AG04449 (cell line): ENCODE data around the gene LRP11.

Experiments
- CTCF ChIA-PET: fragments of 350-600 bp; formaldehyde crosslinking; extraction: SDS; loops from one replicate; lab custom pipeline; 2021; ENCODE audit warnings: antibody characterized with exemption; lab: Yijun Ruan, JAX
- POLR2A ChIA-PET: fragments of 400-600, 350-600 bp; formaldehyde crosslinking; extraction: SDS; loops from one replicate; lab custom pipeline; 2020; ENCODE audit warnings: antibody characterized with exemption, inconsistent platforms; lab: Yijun Ruan, JAX
- DNase-seq: peaks from one replicate; pipeline ENCODE4 v3.0.0-alpha.2; 2010; ENCODE audit warnings: low read depth, low spot score
- H3K4me3 ChIP-seq: 2 replicates; pipeline ENCODE4 v1.5.1; 2011; ENCODE audit warnings: low read depth, mild to moderate bottlenecking, control low read depth, low read length
- TF ChIP-seq, protein P1 (sequence below): IDR thresholded peaks from one replicate; pipeline ENCODE4 v1.5.1; 2011; ENCODE audit warnings: mild to moderate bottlenecking, moderate library complexity, low read length, control low read depth, inconsistent platforms; ENCODE audit not compliant: insufficient read depth; ENCODE audit errors: missing control alignments

LRP11 gene

GRCh38 chr6:149834513-149835481, 29.4 kb downstream of the LRP11 start:
- TF ChIP-seq, protein P1, sequence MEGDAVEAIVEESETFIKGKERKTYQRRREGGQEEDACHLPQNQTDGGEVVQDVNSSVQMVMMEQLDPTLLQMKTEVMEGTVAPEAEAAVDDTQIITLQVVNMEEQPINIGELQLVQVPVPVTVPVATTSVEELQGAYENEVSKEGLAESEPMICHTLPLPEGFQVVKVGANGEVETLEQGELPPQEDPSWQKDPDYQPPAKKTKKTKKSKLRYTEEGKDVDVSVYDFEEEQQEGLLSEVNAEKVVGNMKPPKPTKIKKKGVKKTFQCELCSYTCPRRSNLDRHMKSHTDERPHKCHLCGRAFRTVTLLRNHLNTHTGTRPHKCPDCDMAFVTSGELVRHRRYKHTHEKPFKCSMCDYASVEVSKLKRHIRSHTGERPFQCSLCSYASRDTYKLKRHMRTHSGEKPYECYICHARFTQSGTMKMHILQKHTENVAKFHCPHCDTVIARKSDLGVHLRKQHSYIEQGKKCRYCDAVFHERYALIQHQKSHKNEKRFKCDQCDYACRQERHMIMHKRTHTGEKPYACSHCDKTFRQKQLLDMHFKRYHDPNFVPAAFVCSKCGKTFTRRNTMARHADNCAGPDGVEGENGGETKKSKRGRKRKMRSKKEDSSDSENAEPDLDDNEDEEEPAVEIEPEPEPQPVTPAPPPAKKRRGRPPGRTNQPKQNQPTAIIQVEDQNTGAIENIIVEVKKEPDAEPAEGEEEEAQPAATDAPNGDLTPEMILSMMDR: peak; percentile 71
- ChIA-PET CTCF (interaction anchor here (0.6 to 5.3 kb wide), 35 partner anchors 8 to 182 kb away, joined by 3 to 81 read pairs (median 5); partner anchors contain the start of genes LRP11 and PCMT1), POLR2A (no interaction called here)
- H3K4me3 ChIP-seq: no peak overlapping the region
- no peak for DNase-seq

GRCh38 chr6:149833651-149834050, 30.5 kb downstream of the LRP11 start:
- CTCF ChIA-PET: interaction anchor here (0.5 to 5.3 kb wide), 20 partner anchors 10 to 183 kb away, joined by 3 to 81 read pairs (median 6); partner anchors contain the start of genes LRP11 and PCMT1
- DNase-seq: no peak

GRCh38 chr6:149831308-149831820, 32.8 kb downstream of the LRP11 start:
- DNase-seq: no peak
- POLR2A ChIA-PET: no interaction called here
- H3K4me3 ChIP-seq: no peak overlapping the region
- TF ChIP-seq, protein P1: no peak
- CTCF ChIA-PET: interaction anchor here (0.6 to 5.4 kb wide), 9 partner anchors 8 to 108 kb away, joined by 3 to 27 read pairs (median 4); no protein-coding TSS in a partner anchor

More at GRCh38 chr6:149833651-149834050, 30.5 kb downstream of the LRP11 start:
- POLR2A ChIA-PET: no interaction called here
- TF ChIP-seq, protein P1: no peak
- no peak overlapping the region for H3K4me3 ChIP-seq

DNA sequence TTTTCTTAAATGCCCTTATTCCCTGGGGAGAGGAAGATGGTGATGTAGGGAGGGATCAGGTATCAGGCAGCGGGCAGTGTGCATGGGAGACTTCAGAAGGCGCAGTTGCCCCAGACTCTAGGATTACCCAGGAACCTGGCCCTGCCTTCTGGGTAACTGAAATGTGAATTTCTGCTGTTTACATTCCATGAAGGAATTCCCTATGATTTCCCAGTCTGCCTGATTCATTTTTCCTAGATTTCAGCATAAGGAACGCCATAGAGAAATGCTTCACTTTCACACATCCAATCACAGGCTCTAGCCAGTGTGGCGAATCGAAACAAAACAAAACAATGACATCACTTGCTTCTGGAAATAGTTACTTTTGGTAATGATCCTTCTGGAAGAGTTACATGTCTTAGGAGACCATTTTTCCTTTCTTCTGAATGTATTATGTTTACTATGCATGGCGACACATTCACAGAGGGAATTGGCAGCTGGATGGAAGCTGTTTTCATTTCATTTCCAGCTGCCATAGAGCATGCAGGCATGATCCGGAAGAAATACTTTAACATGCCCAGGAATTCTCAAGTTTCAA, 33.3 kb downstream of the LRP11 start:
- CTCF ChIA-PET: interaction anchor here (0.6 to 5.4 kb wide), 10 partner anchors 8 to 107 kb away, joined by 3 to 27 read pairs (median 4); no protein-coding TSS in a partner anchor

GRCh38 chr6:149825292-149825691, 38.9 kb downstream of the LRP11 start:
- DNase-seq: no peak
- H3K4me3 ChIP-seq: no peak overlapping the region
- ChIA-PET CTCF (interaction anchor here (1.0 to 2.3 kb wide), 3 partner anchors 8 to 16 kb away, joined by 5 to 11 read pairs (median 5); no protein-coding TSS in a partner anchor), POLR2A (no interaction called here)
- TF ChIP-seq, protein P1: no peak

More for the DNA sequence above, 33.3 kb downstream of the LRP11 start:
- DNase-seq: no peak
- H3K4me3 ChIP-seq: 0 out of 2 replicates have a peak overlapping the region, but pooled peaks have one; percentile 7
- TF ChIP-seq, protein P1: no peak
- POLR2A ChIA-PET: no interaction called here
